GM12878 (cell line): Measurements from ENCODE around the gene WNK1. TPM values are rescaled to one million over a fixed set of nuclear protein-coding genes. Genes with fewer than 3 reads are reported as not detected.

Experiments used
- BCL11A ChIP-seq: IDR thresholded peaks from 2 replicates; pipeline ENCODE4 v1.6.1; 2011; ENCODE audit warnings: low read depth, low read length
- CEBPZ ChIP-seq: fragments of 150-350 bp; IDR thresholded peaks from 2 replicates; pipeline ENCODE4 v1.6.1; 2016; ENCODE audit warnings: low read depth, low read length
- CREB1 ChIP-seq: IDR thresholded peaks from 2 replicates; pipeline ENCODE4 v1.6.1; 2012; ENCODE audit warnings: low read depth, mild to moderate bottlenecking, inconsistent platforms
- EGR1 ChIP-seq, 2 experiments: IDR thresholded peaks; 1 replicate in 1 of 2; 2 replicates in 1 of 2; pipeline ENCODE4 v1.6.1; 2011 to 2012; ENCODE audit warnings: low read depth in 2 of 2, low read length in 2 of 2, borderline replicate concordance in 1 of 2, mild to moderate bottlenecking in 1 of 2, moderate library complexity in 1 of 2
- ETV6 ChIP-seq, 2 experiments: fragments of 450-650 bp in 1 of 2; IDR thresholded peaks in 1 of 2; conservative IDR thresholded peaks in 1 of 2; 2 replicates each; pipeline ENCODE4 v1.6.1; 2014; ENCODE audit warnings: antibody characterized with exemption in 1 of 2, borderline replicate concordance in 1 of 2, low read depth in 1 of 2, mild to moderate bottlenecking in 1 of 2, moderate library complexity in 1 of 2
- HDGF ChIP-seq: fragments of 450-650 bp; IDR thresholded peaks from 2 replicates; pipeline ENCODE4 v1.6.1; 2016; ENCODE audit warnings: antibody characterized with exemption
- IKZF1 ChIP-seq: fragments of 450-650 bp; conservative IDR thresholded peaks from 2 replicates; pipeline ENCODE4 v1.6.1; 2017; ENCODE audit warnings: antibody characterized with exemption, mild to moderate bottlenecking
- MLLT1 ChIP-seq: fragments of 450-650 bp; IDR thresholded peaks from 2 replicates; pipeline ENCODE4 v1.6.1; 2016; ENCODE audit warnings: mild to moderate bottlenecking
- MXI1 ChIP-seq: fragments of 150-350 bp; IDR thresholded peaks from 2 replicates; pipeline ENCODE4 v1.6.1; 2011; ENCODE audit warnings: low read depth, mild to moderate bottlenecking, inconsistent platforms, low read length, improper control_type of control experiment
- NR2F1 ChIP-seq: fragments of 450-650 bp; conservative IDR thresholded peaks from 2 replicates; pipeline ENCODE4 v1.6.1; 2017; ENCODE audit warnings: mild to moderate bottlenecking
- PKNOX1 ChIP-seq: fragments of 450-650 bp; IDR thresholded peaks from 2 replicates; pipeline ENCODE4 v1.6.1; 2016; ENCODE audit warnings: mild to moderate bottlenecking
- RUNX3 ChIP-seq: IDR thresholded peaks from 2 replicates; pipeline ENCODE4 v1.6.1; 2012; ENCODE audit warnings: low read length, inconsistent platforms
- ZBED1 ChIP-seq: IDR thresholded peaks from 2 replicates; pipeline ENCODE4 v1.6.1; 2016; ENCODE audit warnings: borderline replicate concordance
- ZNF592 ChIP-seq: fragments of 450-650 bp; IDR thresholded peaks from 2 replicates; pipeline ENCODE4 v1.6.1; 2017; ENCODE audit warnings: mild to moderate bottlenecking, moderate library complexity
- ZNF687 ChIP-seq: fragments of 450-650 bp; IDR thresholded peaks from 2 replicates; pipeline ENCODE4 v1.6.1; 2017; ENCODE audit warnings: mild to moderate bottlenecking, moderate library complexity
- polyA plus RNA-seq, 11 experiments: library from polyadenylated mRNA; depleted of rRNA in 4 of 11; unstranded in 6 of 11; stranded (reverse) in 5 of 11; fragments of >200 nt; fragmentation: Nextera tagmentation in 4 of 11; fragmentation: Illumina TruSeq in 1 of 11; extraction: Ambion mirVana in 4 of 11; extraction: Trizol in 1 of 11; gene quantifications; 1 replicate in 1 of 11; 2 replicates in 10 of 11; pipeline versions ENCODE4 v1.2.1 to v1.2.3, GENCODE V29; 2011 to 2016; ENCODE audit warnings: inconsistent platforms in 2 of 11, missing spikeins in 2 of 11, low read depth in 1 of 11
- total RNA-seq, 4 experiments: library from RNA; depleted of rRNA in 3 of 4; stranded (reverse); fragments of >200 nt in 3 of 4; fragmentation: Illumina TruSeq in 1 of 4; extraction: Trizol in 1 of 4; gene quantifications; 2 replicates each; pipeline versions ENCODE4 v1.2.1 to v1.2.3, GENCODE V29; 2013 to 2021

Gene WNK1
- total and polyA plus RNA-seq, 10 of the 15 experiments (the other 5 are each of a cell fraction or from before 2014, with no cell fraction given): 9.6 to 151 (median 86.6) TPM

- TF ChIP-seq PKNOX1: peak; percentile 79
- TF ChIP-seq BCL11A: peak; percentile 55; the same call in 1 of the 2 replicates
- peak; percentile 87 for TF ChIP-seq HDGF
- TF ChIP-seq ETV6 (conservative IDR thresholded peaks at IDR 0.05 in 1 of 2, IDR thresholded peaks at IDR 0.05 in 1 of 2; ENCODE audit: borderline replicate concordance in 1 of 2, low read depth in 1 of 2): peak in 1 of 2 experiments; percentile 73; a peak in 1 of 4 replicates
- TF ChIP-seq ZBED1: peak; percentile 84; the same call in 1 of the 2 replicates
- TF ChIP-seq ZNF687: 0 out of 2 replicates have a peak, but pooled peaks have one; percentile 26
- TF ChIP-seq CEBPZ: no peak
- TF ChIP-seq CREB1: peak; percentile 70
- TF ChIP-seq EGR1 (IDR thresholded peaks at IDR 0.05; ENCODE audit: borderline replicate concordance in 1 of 2, low read depth in 2 of 2, low read length in 2 of 2): peak in 1 of 2 experiments; percentile 61; a peak in 1 of 3 replicates
- 0 out of 2 replicates have a peak, but pooled peaks have one; percentile 29 for TF ChIP-seq MXI1
- peak; percentile 81 for TF ChIP-seq IKZF1
- TF ChIP-seq RUNX3: peak; percentile 74
- 0 out of 2 replicates have a peak, but pooled peaks have one; percentile 13 for TF ChIP-seq ZNF592
- no peak for TF ChIP-seq MLLT1
- no peak for TF ChIP-seq NR2F1
Observed at GRCh38 chr12:958588-959123, 206.3 kb downstream of the WNK1 start (continued).
